GM18511 (cell line): ENCODE results near the gene PIGM.

Source experiments
- ATAC-seq: cut with Tn5 transposase; IDR thresholded peaks from one replicate; pipeline ENCODE4 v1.9.1; 2021; ENCODE audit warnings: mild to moderate bottlenecking, moderate library complexity; ENCODE audit not compliant: unreplicated experiment

PIGM gene

DNA sequence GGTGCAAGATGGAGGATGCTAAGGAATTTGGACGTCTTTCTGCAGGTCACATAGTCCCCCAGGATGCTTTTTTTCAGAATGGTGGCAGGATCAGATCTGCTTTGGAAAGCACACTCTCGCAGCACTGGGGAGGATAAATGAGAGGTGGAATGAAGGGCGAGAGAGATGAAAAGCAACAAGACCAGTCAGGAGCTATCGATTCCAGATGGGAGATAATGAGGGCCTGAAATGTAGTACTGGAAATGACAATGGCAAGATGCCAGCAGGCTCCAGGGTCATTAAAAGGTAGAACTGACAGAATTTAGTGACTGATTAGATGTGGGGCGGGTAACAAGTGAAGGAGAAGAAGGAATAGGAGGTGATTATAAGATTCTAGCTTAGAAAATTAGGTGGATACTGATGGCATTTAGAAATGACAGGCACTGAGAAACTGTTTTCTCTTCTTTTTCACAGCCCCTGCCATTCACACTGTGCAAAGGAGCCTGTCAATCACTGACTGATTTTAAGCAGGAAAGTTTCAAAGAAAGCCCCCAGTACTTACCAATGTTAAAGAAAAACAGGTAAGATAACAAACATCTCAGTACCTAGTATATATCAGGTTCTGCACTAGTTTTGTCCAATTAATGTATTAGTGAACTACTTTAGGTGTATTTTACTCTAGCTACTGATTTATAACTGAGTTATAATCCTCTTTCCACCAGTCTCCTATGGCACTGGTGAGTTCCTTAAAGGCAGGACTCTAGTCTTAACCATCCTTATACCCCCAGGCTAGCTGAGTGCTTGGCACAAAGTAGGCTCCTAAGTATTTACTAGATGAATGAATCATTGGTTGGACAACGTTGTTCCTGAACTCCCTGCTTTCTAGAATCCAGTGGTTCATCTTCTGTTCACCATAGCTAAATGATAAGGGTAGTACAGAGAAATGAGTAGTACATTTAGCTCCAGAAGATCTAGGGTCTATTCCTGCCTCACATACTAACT is 9.2 kb downstream of the PIGM start:
- ATAC-seq, result no peak

GRCh38 chr1:160021376-160022074 is 10.3 kb downstream of the PIGM start:
- ATAC-seq, result no peak

GRCh38 chr1:160020196-160020595 is 11.6 kb downstream of the PIGM start:
- no peak for ATAC-seq

DNA sequence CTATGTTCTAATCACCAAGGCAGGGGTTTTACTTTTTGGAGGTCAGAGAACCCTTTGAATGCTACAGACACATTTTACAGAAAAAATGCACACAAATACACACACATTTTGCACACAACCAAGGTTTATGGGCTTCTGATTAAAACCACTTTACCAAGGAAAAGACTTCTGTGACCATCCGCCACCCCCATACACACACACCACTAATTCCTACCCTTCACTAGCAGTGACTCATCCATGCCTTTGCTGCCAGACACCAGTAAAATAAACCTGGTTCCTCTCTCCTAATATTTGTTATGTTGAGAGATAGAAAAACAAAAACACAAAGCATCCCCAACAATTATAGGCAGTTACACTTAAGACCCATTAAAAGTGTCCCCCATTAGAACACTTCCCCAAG is 12.9 kb downstream of the PIGM start:
- no peak for ATAC-seq

DNA sequence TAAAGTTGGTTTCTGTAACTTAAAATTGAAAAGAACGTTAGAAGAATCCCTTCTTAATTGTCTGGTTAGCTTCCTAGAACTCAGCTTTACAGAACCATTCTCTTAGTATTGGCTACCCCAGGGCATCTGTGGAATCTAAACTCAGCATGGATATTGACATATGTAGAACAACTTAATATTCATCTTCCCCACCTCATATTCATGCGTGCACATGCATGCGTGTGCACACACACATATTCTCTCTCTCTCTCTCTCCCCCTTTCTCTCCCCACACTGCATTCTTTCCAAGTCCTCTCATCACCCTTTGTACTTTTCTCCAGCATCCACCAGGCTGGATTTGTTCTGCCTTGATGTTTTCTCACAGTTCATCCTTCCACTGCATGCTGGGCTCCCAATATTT is 13.4 kb downstream of the PIGM start:
- ATAC-seq, result no peak

GRCh38 chr1:160017592-160017991 is 14.2 kb downstream of the PIGM start:
- no peak for ATAC-seq

DNA sequence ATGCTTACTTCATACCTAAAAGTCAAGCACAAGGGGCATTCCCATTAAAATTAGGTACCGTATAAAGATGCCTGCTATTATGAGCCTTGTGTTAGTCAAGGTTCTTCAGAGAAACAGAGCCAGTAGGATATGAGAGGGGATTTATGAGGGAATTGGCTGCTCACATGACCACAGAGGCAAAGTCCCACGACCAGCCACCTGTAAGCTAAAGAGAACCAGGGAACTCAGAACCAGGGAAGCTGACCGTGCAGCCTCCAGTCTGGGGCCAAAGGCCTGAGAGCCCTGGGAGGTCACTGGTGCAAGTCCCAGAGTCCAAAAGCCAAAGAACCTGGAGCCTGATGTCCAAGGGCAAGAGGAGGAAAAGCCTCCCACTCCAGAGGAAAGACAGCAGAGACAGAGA is 20.0 kb downstream of the PIGM start:
- no peak for ATAC-seq

- no peak for ATAC-seq
Measured at GRCh38 chr1:160009801-160010200, 22.0 kb downstream of the PIGM start.

DNA sequence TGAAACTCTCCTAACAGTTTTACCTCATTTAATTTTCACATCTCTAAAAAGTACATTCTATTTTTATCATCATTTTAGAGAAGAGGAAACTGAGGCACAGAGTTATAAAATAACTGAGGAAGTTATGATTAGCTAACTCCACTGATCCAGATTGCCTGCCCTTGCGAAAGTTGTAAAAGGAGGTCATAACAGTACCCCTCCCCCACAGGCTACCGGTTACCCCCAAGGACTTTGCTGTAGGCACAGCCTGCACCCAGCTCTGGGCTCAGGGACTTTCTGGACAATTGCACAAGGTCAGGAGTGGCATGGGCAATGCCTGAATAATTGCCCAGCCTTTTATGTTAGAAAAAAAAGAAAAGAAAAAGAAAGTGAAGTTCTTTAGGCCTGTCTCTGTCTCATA is 22.7 kb downstream of the PIGM start:
- ATAC-seq, result no peak

GRCh38 chr1:160007577-160008200 is 24.1 kb downstream of the PIGM start:
- ATAC-seq, result no peak

DNA sequence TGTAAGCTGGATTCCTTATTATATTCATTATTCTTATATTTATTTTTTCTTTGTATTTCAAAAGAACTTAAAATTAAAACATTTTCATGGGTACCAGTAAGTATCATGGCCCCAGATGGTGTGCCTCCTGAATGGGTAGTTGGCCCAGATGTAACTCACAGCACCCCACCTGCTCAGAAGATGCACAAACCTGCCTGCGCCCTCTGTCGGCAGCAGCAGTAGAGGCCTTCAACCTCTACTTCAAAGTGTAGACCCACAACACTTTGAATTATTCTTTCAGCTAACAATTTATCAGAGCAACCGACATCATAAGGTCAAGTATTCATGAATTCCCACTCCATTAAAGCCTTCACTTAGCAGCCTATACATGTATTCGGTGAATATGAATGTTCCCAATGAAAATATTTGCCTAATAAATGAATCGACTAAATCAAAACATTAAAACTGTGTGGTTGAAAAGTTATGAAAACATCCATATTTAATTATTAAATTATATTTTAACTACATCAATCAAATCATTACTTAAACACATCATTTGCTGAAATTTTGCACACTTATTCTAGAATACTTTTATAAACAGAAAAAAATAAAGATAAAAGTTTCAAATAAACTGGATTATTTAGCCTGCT is 25.4 kb downstream of the PIGM start:
- peak; percentile 72 for ATAC-seq

DNA sequence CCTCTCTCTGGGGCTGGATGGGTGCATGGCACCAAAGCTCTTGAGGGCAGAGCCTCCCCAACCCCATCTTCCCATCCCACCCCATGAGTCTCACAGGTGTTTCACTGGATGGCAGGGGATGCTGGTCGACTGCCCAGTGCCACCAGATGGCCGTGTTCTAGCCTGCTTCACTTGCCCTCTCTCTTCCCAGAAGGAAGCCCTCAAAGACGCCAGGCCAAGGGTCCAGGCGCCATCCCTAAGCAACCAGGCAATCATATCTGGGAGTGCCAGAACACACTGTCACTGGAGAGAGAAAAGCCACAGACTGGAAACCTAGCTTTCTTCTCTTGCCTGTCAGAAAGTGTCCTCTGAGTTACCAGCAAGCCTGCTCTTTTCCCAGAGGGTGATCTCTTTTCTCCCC is 26.7 kb downstream of the PIGM start:
- ATAC-seq, result no peak

DNA sequence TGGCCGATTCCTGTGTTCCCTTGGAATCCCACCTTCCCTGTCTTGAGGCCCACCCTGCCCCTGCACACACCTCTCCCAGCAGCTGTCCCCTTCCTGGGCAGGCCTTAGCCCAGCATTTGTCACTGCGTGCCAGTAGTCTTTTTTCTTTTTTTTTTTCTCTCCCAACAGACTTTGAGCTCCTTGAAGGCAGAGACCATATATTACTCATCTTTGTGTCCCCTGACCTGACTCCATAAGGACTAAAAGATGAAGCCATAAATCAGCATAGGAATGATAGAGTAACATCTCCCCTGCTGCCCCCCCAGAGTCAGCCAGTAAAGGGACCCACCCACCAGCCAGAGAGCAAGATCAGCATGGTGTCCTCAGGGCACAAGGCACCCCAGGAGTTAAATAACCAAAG is 27.4 kb downstream of the PIGM start:
- no peak for ATAC-seq

DNA sequence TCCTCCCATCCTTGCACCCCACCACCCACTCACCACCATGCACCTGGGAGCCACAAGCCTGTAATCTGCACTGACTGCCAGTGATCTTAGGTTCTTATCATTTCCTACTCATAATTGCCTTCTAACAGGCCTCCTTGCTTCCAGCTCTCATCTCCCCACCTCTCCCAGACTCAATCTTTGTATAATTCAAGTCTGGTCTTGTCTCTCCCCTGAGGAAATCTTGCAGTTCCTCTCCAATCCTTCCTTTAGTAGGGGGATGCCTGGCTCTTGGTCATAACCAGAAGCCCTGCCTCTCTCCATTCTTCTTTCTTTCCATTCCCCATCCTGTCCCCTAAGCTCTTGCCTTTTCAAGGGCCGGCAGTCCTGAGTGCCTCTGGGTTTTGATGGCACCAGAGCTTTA is 27.8 kb downstream of the PIGM start:
- no peak for ATAC-seq

GRCh38 chr1:160001440-160001839 is 30.4 kb downstream of the PIGM start:
- no peak for ATAC-seq

DNA sequence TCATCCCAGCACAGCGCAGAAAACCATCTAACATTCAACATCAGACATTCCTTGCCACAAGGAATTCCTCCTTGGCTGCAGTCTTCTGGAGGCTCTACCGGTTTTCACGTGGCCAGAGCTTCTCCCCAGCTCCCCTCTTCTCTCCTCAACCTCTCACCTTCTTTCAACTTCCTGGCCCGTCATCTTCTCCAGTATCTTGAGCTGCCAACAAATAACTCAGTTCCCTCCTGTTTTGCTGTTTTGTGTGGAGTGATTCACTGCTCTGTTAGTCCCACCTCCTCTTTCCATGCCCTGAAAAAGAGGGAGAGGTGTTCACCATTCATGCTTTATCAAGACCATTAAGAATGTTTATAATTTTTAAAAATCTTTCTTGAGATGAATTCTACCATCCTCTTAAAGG is 32.6 kb downstream of the PIGM start:
- no peak for ATAC-seq

GRCh38 chr1:159996653-159997052 is 35.1 kb downstream of the PIGM start:
- no peak for ATAC-seq

DNA sequence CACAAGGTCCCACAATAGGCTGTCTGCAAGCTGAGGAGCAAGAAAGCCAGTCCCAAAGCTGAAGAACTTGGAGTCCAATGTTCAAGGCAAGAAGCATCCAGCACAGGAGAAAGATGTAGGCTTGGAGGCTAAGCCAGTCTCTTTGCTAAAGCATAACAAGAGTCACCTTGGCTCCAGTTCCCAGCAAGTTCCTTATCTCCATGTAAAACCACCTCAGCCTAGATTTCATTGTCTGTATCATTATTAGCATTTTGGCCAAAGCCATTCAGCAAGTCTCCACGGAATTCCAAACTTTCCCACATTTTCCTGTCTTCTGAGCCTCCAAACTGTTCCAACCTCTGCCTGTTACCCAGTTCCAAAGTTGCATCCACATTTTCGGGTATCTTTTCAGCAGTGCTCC is 36.9 kb downstream of the PIGM start:
- no peak for ATAC-seq

- ATAC-seq, result no peak
Measured at GRCh38 chr1:159993911-159994310, 37.9 kb downstream of the PIGM start.

DNA sequence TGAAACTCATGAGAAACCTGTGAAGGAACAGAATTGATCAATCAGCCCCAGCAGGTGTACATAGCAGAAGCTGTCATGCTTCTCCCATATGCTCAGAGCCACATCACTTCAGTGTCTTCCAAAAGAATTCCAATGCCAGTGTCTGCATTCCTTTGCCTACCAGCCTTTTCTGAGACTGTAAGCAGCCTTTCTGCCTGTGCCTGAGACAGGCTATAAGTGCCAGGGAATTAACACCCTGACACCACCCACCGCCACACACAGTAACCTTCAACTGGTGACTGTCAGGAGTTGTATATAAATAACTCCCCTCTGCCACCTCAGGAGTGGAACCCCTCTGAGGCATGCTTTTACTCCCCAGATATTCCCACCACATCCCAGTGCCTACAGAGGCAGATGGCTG is 39.6 kb downstream of the PIGM start:
- no peak for ATAC-seq

DNA sequence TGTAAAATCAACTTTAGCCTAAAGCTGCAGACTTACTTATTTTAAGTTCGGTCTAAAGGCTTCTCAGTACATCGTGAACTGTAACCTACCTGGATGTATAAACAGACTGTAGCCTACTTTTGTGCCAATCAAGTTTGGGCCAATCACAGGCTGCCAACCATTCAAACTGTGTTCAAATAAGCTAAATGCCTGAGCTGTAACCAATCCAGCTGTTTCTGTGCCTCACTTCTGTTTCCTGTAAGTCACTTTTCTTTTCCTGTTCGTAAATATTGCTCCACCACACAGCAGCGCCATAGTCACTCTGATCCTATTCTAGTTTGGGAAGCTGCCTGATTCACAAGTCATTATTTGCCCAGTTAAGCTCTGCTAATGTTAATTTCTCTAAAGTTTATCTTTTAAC is 40.3 kb downstream of the PIGM start:
- no peak for ATAC-seq
